ENCODE data around the gene ICE2. TPM values are rescaled to one million over a fixed set of nuclear protein-coding genes. Genes with fewer than 3 reads are reported as not detected.

Gene ICE2
- polyA plus RNA-seq, 4 donors, result 64.2 to 97.3 (median 88.6) TPM

DNA sequence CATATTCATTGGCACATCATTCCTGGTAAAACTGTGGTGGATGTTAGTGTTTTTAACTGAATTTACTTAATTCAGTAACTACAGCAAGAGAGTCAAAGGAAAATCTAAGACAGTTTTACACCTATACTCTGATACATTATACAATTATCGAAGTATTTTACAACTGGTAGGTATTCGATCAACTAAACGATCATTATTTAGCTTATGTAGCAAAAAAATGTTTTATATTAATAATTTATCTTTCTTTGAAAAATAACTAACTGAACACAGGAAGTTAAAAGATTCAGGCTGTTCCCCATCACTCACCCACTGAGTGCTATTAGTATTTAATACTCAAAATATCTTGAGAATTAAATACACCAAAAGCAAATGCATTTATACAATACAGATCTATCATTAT, 21.0 kb downstream of the ICE2 start:
- DNase-seq (ENCODE audit: low read depth in 4 of 4, low spot score in 3 of 4), result no peak

DNA sequence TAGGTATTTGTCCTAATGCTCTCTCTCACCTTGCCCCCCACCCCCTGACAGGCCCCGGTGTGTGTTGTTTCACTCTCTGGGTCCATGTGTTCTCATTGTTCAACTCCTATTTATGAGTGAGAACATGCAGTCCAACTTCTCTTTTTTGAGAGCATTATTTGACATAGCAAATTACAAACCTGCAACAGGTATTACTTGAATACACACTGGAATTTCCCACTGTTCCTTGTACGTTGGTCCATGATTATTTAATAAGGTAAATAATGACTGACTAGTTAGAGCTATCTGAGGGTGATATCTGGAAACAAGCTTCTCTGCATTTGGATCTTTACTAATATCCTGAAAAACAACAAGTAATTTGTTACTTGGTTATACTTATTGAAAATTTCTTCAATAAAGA, 24.1 kb downstream of the ICE2 start:
- no peak for DNase-seq (ENCODE audit: low read depth in 4 of 4, low spot score in 3 of 4)

- DNase-seq (ENCODE audit: low read depth in 4 of 4, low spot score in 3 of 4), result no peak
These were observed 30.1 kb downstream of the ICE2 start for GRCh38 chr15:60448668-60449360.

- DNase-seq (ENCODE audit: low read depth in 4 of 4, low spot score in 3 of 4), result no peak
These were observed 34.5 kb downstream of the ICE2 start for GRCh38 chr15:60444289-60444912.

GRCh38 chr15:60442763-60443162, 36.2 kb downstream of the ICE2 start:
- DNase-seq (ENCODE audit: low read depth in 4 of 4, low spot score in 3 of 4), result no peak

- no peak for DNase-seq (ENCODE audit: low read depth in 4 of 4, low spot score in 3 of 4)
These were observed 36.8 kb downstream of the ICE2 start for GRCh38 chr15:60442031-60442650.

- no peak for DNase-seq (ENCODE audit: low read depth in 4 of 4, low spot score in 3 of 4)
These were observed 37.6 kb downstream of the ICE2 start for GRCh38 chr15:60441331-60441730.

GRCh38 chr15:60438646-60439045, 40.3 kb downstream of the ICE2 start:
- no peak for DNase-seq (ENCODE audit: low read depth in 4 of 4, low spot score in 3 of 4)

- no peak for DNase-seq (ENCODE audit: low read depth in 4 of 4, low spot score in 3 of 4)
These were observed 50.0 kb downstream of the ICE2 start for GRCh38 chr15:60428935-60429334.

DNA sequence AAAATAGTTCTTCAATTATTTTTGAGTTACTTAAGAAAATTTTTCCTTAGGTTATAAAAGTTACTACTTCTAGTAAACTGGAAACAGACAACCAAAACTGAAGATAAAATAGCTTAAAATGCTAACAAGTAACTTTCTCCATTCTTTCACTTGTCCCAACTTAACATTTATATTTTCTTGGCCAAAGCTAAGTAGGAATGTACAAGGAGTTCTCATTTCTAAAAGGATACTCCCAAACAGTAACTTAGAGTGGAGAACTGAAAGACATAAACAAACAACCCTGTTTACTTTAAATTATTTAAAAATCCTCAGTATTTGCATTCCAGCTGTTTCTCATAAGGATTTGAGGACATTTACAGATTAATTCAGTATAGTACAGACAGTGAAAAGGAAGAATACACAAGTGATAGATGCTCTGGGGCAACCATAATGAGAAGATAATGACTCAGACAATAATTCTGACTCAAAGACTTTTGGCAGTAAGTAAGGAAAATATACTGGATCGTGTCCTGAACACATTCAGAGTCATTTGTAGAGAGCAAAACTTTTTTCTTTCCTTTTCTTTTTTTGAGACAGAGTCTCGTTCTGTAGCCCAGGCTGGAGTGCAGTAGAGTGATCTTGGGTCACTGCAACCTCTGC, 52.0 kb downstream of the ICE2 start:
- DNase-seq (ENCODE audit: low read depth in 4 of 4, low spot score in 3 of 4), result no peak

GRCh38 chr15:60425461-60425860, 53.5 kb downstream of the ICE2 start:
- no peak for DNase-seq (ENCODE audit: low read depth in 4 of 4, low spot score in 3 of 4)

DNA sequence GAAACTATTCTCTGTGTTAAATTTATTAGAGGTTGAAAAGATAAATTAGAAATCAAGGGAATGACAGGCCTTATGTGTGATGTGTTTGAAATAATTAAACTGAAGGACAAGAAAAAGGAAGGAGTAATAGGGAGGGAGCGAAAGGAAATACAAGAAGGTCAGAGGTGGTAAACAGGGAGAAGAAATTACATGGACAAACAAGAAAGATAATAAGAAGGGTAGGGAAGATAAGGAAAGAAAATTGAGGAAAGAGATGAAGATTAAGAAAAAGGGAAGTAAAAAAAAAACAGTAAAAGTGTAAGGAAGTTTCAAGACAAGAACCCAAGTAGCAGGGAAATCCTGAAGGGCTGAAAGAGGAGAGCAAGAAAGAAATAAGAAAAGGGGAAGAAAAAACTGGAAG, 54.9 kb downstream of the ICE2 start:
- DNase-seq (ENCODE audit: low read depth in 4 of 4, low spot score in 3 of 4), result no peak

- DNase-seq (ENCODE audit: low read depth in 4 of 4, low spot score in 3 of 4), result peak in 3 of 4 donors; percentile 42 to 71 (median 43)
These were observed 55.4 kb downstream of the ICE2 start for GRCh38 chr15:60423537-60423936.

DNA sequence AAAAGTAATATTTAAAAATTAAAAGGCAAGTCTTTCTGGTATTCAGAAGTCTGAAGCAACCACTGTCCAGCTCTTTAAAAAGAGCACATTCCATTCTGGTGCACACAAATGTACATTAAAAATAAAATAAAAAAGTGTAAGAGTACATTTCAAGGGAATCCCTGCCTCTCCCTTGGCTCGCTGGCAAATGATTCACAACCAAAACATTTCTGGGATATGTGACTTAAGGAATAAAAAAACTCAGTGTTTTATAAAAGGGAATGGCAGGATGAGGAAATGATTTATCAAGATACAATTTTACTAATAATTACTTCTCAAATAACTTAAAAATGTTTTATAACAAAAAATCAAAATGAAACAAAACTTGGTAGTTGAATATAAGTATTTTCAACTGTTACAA, 57.4 kb downstream of the ICE2 start:
- DNase-seq (ENCODE audit: low read depth in 4 of 4, low spot score in 3 of 4), result no peak

GRCh38 chr15:60420203-60420716, 58.7 kb downstream of the ICE2 start:
- DNase-seq (ENCODE audit: low read depth in 4 of 4, low spot score in 3 of 4), result no peak

DNA sequence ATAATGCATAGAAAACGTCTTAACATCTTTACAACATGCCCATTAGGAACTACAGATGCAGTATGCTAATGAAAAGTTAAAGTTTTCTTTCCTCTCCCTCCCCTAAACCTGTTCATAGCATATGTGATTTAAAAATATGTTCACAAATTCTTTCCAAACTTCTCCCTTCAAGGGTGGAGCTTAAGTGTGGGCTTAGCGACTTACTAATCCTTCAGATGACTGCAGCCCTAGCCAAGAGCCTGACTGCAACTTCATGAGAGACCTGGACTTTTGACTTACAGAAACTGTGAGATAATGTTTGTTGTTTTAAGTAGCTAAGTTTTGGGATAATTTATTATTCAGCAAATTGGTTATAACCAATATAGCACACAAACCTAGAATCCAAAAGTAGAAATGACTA, 59.2 kb downstream of the ICE2 start:
- no peak for DNase-seq (ENCODE audit: low read depth in 4 of 4, low spot score in 3 of 4)

DNA sequence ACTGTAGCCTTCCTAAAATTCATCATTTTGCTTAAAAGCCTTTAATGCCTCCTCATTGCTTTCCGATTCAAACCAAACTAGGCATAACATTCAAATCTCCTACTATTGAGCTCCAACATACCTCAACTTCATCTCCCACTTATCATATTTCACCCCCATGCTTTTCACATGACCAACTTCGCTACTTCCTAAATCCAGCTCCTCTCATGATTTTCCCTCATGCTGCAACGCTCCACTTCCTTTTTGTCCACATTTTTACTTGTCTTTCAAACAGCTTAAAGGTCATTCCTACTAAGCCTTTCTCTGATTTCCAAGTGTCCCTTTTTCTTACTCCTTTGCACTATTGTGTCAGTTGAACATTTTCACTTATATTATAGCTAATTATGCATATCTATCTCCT, 60.8 kb downstream of the ICE2 start:
- no peak for DNase-seq (ENCODE audit: low read depth in 4 of 4, low spot score in 3 of 4)

- DNase-seq (ENCODE audit: low read depth in 4 of 4, low spot score in 3 of 4), result no peak
These were observed 61.8 kb downstream of the ICE2 start for GRCh38 chr15:60417112-60417511.

DNA sequence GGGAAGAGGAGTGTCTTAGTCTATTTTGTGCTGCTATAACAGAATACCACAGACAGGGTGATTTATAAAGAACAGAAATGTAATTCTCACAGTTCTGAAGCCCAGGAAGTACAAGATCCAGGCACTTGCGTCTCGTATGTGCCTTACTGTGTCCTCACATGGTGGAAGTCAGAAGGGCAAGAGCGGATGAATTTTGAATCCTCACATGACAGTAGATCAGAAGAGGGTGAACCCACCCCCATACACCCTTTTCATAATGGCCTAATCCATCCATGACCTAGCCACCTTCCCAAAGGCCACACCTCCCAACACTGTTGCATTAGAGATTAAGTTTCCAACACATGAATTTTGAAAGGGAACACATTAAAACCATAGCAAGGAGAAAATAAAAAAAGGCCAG, 62.5 kb downstream of the ICE2 start:
- no peak for DNase-seq (ENCODE audit: low read depth in 4 of 4, low spot score in 3 of 4)

- no peak for DNase-seq (ENCODE audit: low read depth in 4 of 4, low spot score in 3 of 4)
These were observed 64.8 kb downstream of the ICE2 start for GRCh38 chr15:60414016-60414682.
